Osteoblast (primary cell): ENCODE measurements around the gene INSM1. TPM values are rescaled to one million over a fixed set of nuclear protein-coding genes. Genes with fewer than 3 reads are reported as not detected.

Experiments
- DNase-seq: peaks from one replicate; pipeline ENCODE4 v3.0.0; 2011; ENCODE audit warnings: low spot score, mixed read lengths; ENCODE audit not compliant: insufficient read length; ENCODE audit errors: missing footprints
- H2AFZ ChIP-seq: 2 replicates; pipeline ENCODE4 v1.6.0; 2011; ENCODE audit warnings: mild to moderate bottlenecking, low read length
- H3K27ac ChIP-seq: 2 replicates; pipeline ENCODE4 v1.5.1; 2011; ENCODE audit warnings: mild to moderate bottlenecking, low read depth, low read length, moderate library complexity
- H3K27me3 ChIP-seq: 2 replicates; pipeline ENCODE4 v1.6.0; 2012; ENCODE audit warnings: mild to moderate bottlenecking, control low read depth, inconsistent platforms, low read length, moderate library complexity; ENCODE audit not compliant: insufficient read depth
- H3K36me3 ChIP-seq: 2 replicates; pipeline ENCODE4 v1.5.1; 2011; ENCODE audit warnings: mild to moderate bottlenecking, low read length, control low read depth, moderate library complexity; ENCODE audit not compliant: insufficient read depth
- H3K4me1 ChIP-seq: 2 replicates; pipeline ENCODE4 v1.5.1; 2011; ENCODE audit warnings: mild to moderate bottlenecking, low read length, control low read depth, moderate library complexity; ENCODE audit not compliant: insufficient read depth
- H3K4me2 ChIP-seq: 2 replicates; pipeline ENCODE4 v1.6.0; 2011; ENCODE audit warnings: mild to moderate bottlenecking, low read length; ENCODE audit not compliant: insufficient read depth
- H3K4me3 ChIP-seq: fragments of 200-600 bp; sonication (generic); 3 replicates; pipeline ENCODE4 v1.5.1; 2012; ENCODE audit warnings: mild to moderate bottlenecking, low read length, inconsistent platforms; ENCODE audit not compliant: insufficient read depth
- H3K79me2 ChIP-seq: 2 replicates; pipeline ENCODE4 v1.6.0; 2012; ENCODE audit warnings: mild to moderate bottlenecking, low read length, control low read depth, inconsistent platforms; ENCODE audit not compliant: insufficient read depth
- H3K9me3 ChIP-seq: 2 replicates; pipeline ENCODE4 v1.5.1; 2011; ENCODE audit warnings: low read depth, low read length, control low read depth
- H4K20me1 ChIP-seq: 2 replicates; pipeline ENCODE4 v1.6.0; 2012; ENCODE audit warnings: mild to moderate bottlenecking, low read length, control low read depth; ENCODE audit not compliant: insufficient read depth
- total RNA-seq: library from RNA; depleted of rRNA; stranded (reverse); fragments of >200 nt; gene quantifications from 2 replicates; pipeline ENCODE4 v1.2.3, GENCODE V29; 2012
- TF ChIP-seq, protein P1 (sequence below): IDR thresholded peaks from 2 replicates; pipeline ENCODE4 v1.5.1; 2011; ENCODE audit warnings: mild to moderate bottlenecking, low read depth, low read length, moderate library complexity; ENCODE audit errors: extremely low read depth

Gene INSM1
- total RNA-seq, 1 donor: not detected

DNA sequence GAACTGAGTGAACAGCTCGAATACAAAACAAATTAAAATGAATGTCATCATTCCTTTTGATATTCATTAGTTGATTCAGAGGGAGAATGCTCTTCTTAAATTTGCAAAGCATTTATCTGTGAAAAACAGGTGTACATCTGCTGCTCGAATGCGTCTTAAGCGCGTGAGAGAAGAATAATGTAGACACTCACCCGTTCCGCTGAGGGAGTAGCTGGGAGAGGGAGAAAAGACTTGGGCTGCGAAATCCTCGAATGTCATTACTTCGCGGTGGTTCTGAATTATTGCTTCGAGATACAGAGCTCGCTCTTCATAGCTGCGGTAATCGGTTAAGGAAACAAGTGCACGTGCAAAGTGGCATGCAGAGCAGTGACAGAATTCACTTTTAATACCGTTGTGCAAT lies 43.9 kb downstream of the INSM1 start:
- H3K27ac ChIP-seq: no peak overlapping the region
- H3K4me3 ChIP-seq: no peak overlapping the region
- TF ChIP-seq, protein P1, sequence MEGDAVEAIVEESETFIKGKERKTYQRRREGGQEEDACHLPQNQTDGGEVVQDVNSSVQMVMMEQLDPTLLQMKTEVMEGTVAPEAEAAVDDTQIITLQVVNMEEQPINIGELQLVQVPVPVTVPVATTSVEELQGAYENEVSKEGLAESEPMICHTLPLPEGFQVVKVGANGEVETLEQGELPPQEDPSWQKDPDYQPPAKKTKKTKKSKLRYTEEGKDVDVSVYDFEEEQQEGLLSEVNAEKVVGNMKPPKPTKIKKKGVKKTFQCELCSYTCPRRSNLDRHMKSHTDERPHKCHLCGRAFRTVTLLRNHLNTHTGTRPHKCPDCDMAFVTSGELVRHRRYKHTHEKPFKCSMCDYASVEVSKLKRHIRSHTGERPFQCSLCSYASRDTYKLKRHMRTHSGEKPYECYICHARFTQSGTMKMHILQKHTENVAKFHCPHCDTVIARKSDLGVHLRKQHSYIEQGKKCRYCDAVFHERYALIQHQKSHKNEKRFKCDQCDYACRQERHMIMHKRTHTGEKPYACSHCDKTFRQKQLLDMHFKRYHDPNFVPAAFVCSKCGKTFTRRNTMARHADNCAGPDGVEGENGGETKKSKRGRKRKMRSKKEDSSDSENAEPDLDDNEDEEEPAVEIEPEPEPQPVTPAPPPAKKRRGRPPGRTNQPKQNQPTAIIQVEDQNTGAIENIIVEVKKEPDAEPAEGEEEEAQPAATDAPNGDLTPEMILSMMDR: no peak
- no peaks in the 10 kb centered on the region for H3K4me1 ChIP-seq
- H3K79me2 ChIP-seq: no peaks in the 10 kb centered on the region
- no peaks in the 10 kb centered on the region for H3K36me3 ChIP-seq
- DNase-seq: no peak
- H2AFZ ChIP-seq: no peak overlapping the region
- no peak overlapping the region for H3K4me2 ChIP-seq
- H3K9me3 ChIP-seq: no peaks in the 10 kb centered on the region
- H4K20me1 ChIP-seq: no peaks in the 10 kb centered on the region
- no peaks in the 10 kb centered on the region for H3K27me3 ChIP-seq

DNA sequence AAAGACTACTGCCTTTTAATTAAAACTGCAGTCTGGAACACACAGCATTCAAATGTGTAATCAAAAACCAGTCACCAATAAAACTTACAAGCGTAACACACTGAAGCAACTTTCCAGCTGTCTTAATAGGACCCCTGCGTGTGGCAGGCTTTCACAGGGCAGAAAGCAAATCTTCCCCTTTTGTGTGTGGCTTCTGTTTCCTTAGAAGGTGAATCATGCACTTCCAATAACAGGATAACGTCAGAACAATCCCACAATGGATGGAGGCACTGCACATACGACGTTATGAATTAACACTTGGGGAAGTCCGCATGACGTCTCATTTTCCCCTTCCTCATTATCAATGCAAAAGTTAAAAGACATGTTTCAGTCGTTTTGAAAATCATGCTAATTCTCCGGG lies 44.8 kb downstream of the INSM1 start:
- H3K27ac ChIP-seq: no peak overlapping the region
- no peaks in the 10 kb centered on the region for H3K27me3 ChIP-seq
- no peaks in the 10 kb centered on the region for H3K4me1 ChIP-seq
- no peak overlapping the region for H3K4me3 ChIP-seq
- no peak for DNase-seq
- H3K36me3 ChIP-seq: no peaks in the 10 kb centered on the region
- TF ChIP-seq, protein P1: no peak
- H2AFZ ChIP-seq: no peak overlapping the region
- H3K79me2 ChIP-seq: no peaks in the 10 kb centered on the region
- H3K9me3 ChIP-seq: no peaks in the 10 kb centered on the region
- H4K20me1 ChIP-seq: no peaks in the 10 kb centered on the region
- no peak overlapping the region for H3K4me2 ChIP-seq

DNA sequence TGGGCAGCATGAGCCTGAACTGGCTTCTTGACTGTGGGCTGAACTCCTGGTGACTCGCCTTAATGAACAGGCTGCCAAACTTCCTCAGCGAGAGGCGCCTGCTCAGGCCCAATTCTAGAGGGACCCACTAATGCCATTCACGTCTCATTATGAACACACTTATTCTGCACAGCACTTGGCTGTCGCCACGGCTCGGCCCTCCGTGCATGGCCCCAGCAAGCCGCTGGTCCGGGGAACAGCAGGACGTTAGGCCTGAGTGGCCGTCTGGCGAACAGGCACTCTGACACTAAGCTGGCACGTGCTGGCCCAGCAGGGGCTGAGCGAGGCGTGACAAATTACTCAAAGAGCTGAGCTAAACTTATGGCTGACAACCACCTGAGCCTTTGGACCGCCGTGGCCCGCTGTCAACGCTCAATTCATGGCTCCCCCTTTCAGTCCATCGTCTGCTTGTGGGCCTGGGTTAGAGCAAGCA lies 45.9 kb downstream of the INSM1 start:
- Histone ChIP-seq H3K9me3 (no peaks in the 10 kb centered on the region), H3K27ac (no peak overlapping the region), H3K36me3 (no peaks in the 10 kb centered on the region), H3K4me1 (no peaks in the 10 kb centered on the region), H3K27me3 (no peaks in the 10 kb centered on the region), H3K79me2 (no peaks in the 10 kb centered on the region), H4K20me1 (no peaks in the 10 kb centered on the region), H3K4me3 (no peak overlapping the region), H2AFZ (no peak overlapping the region), H3K4me2 (no peak overlapping the region)
- DNase-seq: no peak
- TF ChIP-seq, protein P1: no peak

DNA sequence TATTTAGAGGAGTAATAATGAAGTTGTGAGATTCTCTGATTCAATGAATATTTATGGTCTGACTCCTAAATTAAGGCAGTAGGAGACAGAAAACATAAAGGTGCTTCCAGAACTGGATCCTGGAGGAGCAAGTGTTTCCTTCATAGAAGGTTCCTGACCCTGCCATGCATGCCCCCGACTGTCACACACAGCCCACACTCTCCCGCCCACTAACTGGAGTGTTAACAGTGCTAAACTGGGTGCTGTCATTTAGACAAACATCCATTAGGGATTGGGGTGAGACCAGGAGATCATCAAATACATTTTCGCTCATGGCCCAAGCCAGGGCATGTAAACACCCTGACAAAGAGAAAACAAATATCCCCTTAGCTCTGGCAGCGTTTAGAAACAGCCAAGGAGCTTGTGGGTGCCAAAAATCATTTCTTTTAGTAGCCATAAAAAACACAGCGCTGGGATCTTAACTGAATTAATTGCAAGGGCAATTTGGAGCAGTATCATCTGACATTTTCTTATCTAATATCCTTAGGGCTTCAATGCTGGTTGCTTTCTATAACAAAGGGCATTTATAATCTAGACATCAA lies 46.8 kb downstream of the INSM1 start:
- no peaks in the 10 kb centered on the region for H3K4me1 ChIP-seq
- H3K4me3 ChIP-seq: no peak overlapping the region
- H3K4me2 ChIP-seq: no peak overlapping the region
- no peak overlapping the region for H3K27ac ChIP-seq
- H3K36me3 ChIP-seq: no peaks in the 10 kb centered on the region
- no peaks in the 10 kb centered on the region for H3K9me3 ChIP-seq
- H3K27me3 ChIP-seq: no peaks in the 10 kb centered on the region
- TF ChIP-seq, protein P1: no peak
- no peaks in the 10 kb centered on the region for H4K20me1 ChIP-seq
- H3K79me2 ChIP-seq: no peaks in the 10 kb centered on the region
- H2AFZ ChIP-seq: no peak overlapping the region
- DNase-seq: no peak
